ENCODE results near the gene BHLHE23. TPM values are rescaled to one million over a fixed set of nuclear protein-coding genes. Genes with fewer than 3 reads are reported as not detected.

The BHLHE23 gene
- total RNA-seq, 1 experiment from 2014 or later: not detected

DNA sequence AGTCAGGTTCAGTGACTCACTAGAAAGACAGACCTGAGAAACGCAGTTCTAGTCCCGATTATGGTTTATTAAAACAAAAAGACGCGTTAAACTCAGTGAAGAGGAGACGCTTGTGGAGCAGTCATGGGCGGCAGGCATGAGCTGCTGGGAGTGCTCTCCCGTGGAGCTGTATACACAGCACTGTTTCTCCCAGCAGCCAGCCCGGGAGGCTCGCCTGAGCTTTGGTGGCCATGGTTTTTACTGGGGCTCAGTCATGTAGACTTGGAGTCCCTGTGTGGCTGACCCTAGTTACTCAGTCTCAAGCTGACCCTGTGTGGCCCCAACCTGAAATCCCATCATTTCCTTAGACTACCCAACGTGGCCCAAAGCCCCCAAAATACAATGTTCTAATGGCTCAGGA is 41.2 kb upstream of the BHLHE23 start:
- peaks cover 49% of the 10 kb centered on the region for H3K27me3 ChIP-seq (replicated peaks)
- H3K4me1 ChIP-seq (replicated peaks): no peaks in the 10 kb centered on the region
- H3K9me3 ChIP-seq (replicated peaks): no peaks in the 10 kb centered on the region
- DNase-seq (ENCODE audit: low read depth in 1 of 2, low spot score in 2 of 2): no peak
- no peak overlapping the region for H3K4me3 ChIP-seq
- H3K36me3 ChIP-seq: no peaks in the 10 kb centered on the region
- no peak overlapping the region for H3K27ac ChIP-seq

DNA sequence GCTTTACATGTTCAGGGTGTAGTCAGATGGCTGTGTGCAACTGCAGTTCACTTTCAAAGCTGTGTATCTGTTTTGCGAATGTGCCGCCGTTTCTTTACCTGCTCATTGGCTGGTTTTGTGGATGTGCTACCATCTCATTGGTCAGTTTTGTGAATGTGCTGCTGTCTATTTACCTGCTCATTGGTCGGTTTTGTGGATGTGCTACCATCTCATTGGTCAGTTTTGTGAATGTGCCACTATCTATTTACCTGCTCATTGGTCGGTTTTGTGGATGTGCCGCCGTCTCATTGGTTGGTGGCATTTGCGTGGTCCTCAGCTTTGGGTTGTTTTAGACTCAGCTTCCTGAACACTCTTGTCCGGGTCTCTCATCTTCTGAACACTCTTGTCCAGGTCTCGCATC is 40.5 kb upstream of the BHLHE23 start:
- peaks cover 49% of the 10 kb centered on the region for H3K27me3 ChIP-seq (replicated peaks)
- H3K4me3 ChIP-seq: no peak overlapping the region
- no peaks in the 10 kb centered on the region for H3K9me3 ChIP-seq (replicated peaks)
- DNase-seq (ENCODE audit: low read depth in 1 of 2, low spot score in 2 of 2): no peak
- H3K27ac ChIP-seq: no peak overlapping the region
- no peaks in the 10 kb centered on the region for H3K36me3 ChIP-seq
- no peaks in the 10 kb centered on the region for H3K4me1 ChIP-seq (replicated peaks)

DNA sequence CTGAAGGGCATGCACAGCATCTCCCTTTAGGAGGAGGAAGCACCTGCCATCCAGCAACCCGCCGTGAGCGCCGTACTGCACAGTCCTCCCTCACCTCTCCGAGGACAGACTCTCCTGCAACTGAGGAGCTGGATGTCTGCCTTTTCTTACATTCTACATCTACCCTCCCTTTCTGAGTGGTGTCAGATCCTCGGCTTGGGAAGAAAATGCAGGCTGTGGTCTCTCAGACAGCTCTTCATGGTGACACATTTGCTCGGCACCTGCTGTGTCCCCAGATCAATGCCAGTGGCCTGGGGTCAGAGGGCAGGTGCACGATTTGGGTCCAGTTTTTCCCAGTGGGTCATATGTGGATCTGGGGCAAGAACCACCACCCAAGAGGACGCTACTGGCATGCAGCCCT is 40.1 kb upstream of the BHLHE23 start:
- H3K27me3 ChIP-seq (replicated peaks): peaks cover 49% of the 10 kb centered on the region
- no peaks in the 10 kb centered on the region for H3K9me3 ChIP-seq (replicated peaks)
- H3K4me1 ChIP-seq (replicated peaks): no peaks in the 10 kb centered on the region
- H3K36me3 ChIP-seq: no peaks in the 10 kb centered on the region
- DNase-seq (ENCODE audit: low read depth in 1 of 2, low spot score in 2 of 2): no peak
- H3K27ac ChIP-seq: no peak overlapping the region
- H3K4me3 ChIP-seq: no peak overlapping the region

DNA sequence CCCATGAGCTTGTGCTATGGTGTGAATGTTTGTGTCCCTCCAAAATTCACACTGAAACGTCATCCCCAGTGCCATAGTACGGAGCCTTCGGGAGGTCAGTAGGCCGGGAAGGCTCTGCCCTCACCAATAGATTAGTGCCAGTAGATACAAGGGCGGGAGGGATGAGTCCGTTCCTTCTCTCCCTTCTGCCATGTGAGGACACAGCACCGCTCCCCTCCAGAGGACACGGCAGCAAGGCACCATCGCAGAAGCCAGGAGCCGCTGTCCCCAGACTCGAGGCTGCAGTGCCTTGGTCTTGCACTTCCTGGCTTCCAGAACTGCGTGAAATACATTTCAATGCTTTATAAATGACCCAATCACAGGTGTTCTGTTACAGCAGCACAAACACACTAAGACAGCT is 39.2 kb upstream of the BHLHE23 start:
- Histone ChIP-seq H3K27ac (no peak overlapping the region), H3K4me3 (no peak overlapping the region), H3K36me3 (no peaks in the 10 kb centered on the region), H3K9me3 (replicated peaks) (no peaks in the 10 kb centered on the region), H3K27me3 (replicated peaks) (peaks cover 51% of the 10 kb centered on the region), H3K4me1 (replicated peaks) (no peaks in the 10 kb centered on the region)
- DNase-seq (ENCODE audit: low read depth in 1 of 2, low spot score in 2 of 2): no peak

DNA sequence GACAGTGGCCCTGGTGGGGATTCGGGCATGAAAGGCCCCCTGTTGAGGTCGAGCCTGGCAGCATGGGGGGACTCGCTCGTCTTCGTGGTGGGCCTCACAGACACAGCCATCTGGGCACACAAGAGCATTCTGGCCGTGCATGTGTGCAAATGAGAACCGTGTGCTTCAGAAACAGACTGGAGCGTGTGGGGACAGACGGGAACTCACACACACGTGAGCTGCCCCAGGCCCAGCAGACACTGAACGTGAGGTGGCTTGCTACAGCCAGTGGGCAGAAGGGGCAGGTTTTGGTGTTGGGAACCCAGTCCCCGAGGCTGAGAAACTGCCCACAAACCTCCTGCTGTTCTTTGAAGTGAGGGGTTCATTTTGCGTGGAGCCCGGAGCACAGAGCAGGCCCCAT is 38.6 kb upstream of the BHLHE23 start:
- Histone ChIP-seq H3K4me1 (replicated peaks) (no peaks in the 10 kb centered on the region), H3K27ac (no peak overlapping the region), H3K36me3 (no peaks in the 10 kb centered on the region), H3K4me3 (no peak overlapping the region), H3K27me3 (replicated peaks) (peaks cover 57% of the 10 kb centered on the region), H3K9me3 (replicated peaks) (no peaks in the 10 kb centered on the region)
- no peak for DNase-seq (ENCODE audit: low read depth in 1 of 2, low spot score in 2 of 2)

DNA sequence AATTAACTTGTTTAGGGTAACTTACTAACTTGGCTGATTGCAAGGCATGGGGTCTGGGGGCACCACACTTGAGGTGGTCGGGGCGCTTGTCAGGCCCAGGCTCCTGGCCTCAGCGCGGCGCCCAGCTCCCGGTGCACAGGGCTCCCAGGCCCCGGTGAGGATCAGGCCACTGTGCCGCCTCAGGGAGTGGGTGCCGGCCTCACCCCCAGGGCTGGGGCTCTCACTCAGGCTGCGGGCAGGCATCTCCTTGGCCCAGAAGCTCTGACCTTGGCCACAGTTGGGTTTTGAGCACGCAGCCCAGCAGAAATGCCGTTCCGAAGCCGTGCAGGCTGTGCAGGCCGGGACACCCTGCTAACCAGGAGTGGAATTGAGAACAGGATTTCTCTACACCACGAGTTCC is 37.8 kb upstream of the BHLHE23 start:
- no peak overlapping the region for H3K27ac ChIP-seq
- no peaks in the 10 kb centered on the region for H3K9me3 ChIP-seq (replicated peaks)
- H3K4me3 ChIP-seq: no peak overlapping the region
- peaks cover 60% of the 10 kb centered on the region for H3K27me3 ChIP-seq (replicated peaks)
- DNase-seq (ENCODE audit: low read depth in 1 of 2, low spot score in 2 of 2): no peak
- H3K4me1 ChIP-seq (replicated peaks): no peaks in the 10 kb centered on the region
- H3K36me3 ChIP-seq: no peaks in the 10 kb centered on the region

DNA sequence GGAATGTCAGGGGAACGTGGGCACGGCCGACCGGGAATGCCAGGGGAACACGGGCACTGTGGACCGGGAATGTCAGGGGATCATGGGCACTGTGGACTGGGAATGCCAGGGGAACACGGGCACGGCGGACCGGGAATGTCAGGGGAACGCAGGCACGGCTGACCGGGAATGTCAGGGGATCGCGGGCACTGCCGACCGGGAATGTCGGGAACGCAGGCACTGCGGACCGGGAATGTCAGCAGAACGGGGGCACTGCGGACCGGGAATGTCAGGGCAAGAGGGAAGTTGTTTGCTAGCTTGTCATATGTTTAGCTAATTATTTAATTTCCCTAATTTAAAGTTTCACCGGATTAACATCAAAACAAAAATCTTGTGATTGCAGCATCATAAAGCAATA is 37.4 kb upstream of the BHLHE23 start:
- no peaks in the 10 kb centered on the region for H3K36me3 ChIP-seq
- no peak overlapping the region for H3K4me3 ChIP-seq
- no peak overlapping the region for H3K27ac ChIP-seq
- H3K27me3 ChIP-seq (replicated peaks): peaks cover 61% of the 10 kb centered on the region
- DNase-seq (ENCODE audit: low read depth in 1 of 2, low spot score in 2 of 2): no peak
- no peaks in the 10 kb centered on the region for H3K4me1 ChIP-seq (replicated peaks)
- no peaks in the 10 kb centered on the region for H3K9me3 ChIP-seq (replicated peaks)

DNA sequence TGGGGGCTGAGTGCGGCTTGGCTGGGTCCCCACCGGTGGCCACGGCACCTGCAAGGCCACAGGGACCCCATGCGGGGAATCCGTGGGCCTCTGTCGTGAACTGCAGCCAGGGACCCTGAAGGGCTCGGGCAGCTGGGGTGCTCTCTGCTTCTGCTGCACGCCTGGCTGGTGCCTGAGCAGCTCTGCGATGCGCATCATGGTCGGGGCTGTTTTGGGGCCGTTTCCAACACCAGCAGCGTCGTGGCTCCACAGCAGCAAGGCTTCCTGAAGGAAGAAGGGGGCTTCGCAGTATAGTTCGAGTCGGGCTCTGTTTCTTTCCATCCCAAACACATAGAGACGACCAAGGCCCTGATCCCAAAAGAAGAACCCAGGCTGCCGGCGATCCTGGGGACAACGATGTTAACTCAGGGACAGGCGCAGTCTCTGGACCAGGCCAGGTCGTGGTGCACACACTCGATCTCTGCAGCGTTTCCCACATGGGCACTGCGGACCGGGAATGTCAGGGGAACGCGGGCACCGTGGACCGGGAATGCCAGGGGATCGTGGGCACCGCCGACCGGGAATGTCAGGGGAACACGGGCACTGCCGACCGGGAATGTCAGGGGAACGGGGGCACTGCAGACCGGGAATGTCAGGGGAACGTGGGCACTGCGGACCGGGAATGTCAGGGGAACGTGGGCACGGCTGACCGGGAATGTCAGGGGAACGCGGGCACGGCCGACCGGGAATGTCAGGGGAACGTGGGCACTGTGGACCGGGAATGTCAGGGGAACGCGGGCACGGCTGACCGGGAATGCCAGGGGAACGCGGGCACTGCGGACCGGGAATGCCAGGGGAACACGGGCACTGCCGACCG is 36.8 kb upstream of the BHLHE23 start:
- no peaks in the 10 kb centered on the region for H3K4me1 ChIP-seq (replicated peaks)
- peaks cover 64% of the 10 kb centered on the region for H3K27me3 ChIP-seq (replicated peaks)

DNA sequence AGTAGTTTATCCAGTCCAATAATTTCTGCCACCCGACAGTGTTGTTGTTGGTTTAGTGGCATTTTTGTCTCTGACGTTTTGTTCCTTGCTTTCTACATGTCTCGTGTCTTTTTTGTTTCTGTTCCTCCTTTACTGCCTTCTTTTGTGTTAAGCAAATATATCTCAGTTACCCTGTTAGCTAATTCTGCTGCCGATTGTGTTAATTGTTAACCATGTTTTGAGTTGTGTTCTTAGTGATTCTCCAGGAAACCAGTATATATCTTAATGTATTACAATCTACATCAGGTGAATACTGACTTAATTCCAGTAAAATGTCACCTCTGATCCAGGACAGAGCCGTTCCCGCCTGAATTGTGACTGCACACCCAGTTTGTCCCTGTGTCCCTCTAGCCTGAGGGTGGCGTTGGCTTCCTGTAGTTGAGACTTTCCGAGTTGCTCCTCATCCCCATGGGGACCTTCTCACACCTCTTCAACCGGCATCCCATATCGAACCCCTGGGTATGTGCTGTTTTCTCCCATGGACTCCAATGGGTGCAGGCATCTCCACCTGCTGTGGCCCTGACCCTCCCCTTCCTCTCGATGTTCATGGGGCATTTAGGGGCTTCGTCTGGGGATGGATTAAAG is 35.8 kb upstream of the BHLHE23 start:
- Histone ChIP-seq H3K36me3 (no peaks in the 10 kb centered on the region), H3K4me3 (no peak overlapping the region), H3K27ac (no peak overlapping the region), H3K27me3 (replicated peaks) (peaks cover 68% of the 10 kb centered on the region), H3K4me1 (replicated peaks) (no peaks in the 10 kb centered on the region), H3K9me3 (replicated peaks) (no peaks in the 10 kb centered on the region)
- no peak for DNase-seq (ENCODE audit: low read depth in 1 of 2, low spot score in 2 of 2)

More for the DNA sequence above, 36.8 kb upstream of the BHLHE23 start:
- Histone ChIP-seq H3K36me3 (no peaks in the 10 kb centered on the region), H3K4me3 (no peak overlapping the region), H3K9me3 (replicated peaks) (no peaks in the 10 kb centered on the region), H3K27ac (no peak overlapping the region)
- DNase-seq (ENCODE audit: low read depth in 1 of 2, low spot score in 2 of 2): no peak

DNA sequence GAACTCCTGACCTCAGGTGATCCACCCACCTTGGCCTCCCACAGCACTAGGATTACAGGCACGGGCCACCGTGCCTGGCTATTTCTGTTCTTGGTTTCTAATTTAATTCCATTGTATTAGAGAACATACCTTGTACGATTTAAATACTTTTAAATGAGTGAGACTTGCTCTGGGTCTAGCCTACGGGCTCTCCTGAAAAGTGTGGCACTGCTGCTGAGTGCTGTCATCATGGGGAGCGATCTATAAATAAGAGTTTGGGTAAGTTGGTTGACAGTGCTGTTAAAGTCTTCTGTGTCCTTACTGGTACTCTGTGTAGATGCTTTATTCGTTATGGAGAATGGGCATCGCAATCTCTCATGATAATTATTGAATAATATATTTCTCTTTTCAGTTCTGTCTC is 35.0 kb upstream of the BHLHE23 start:
- no peak overlapping the region for H3K27ac ChIP-seq
- no peak overlapping the region for H3K4me3 ChIP-seq
- H3K27me3 ChIP-seq (replicated peaks): peaks cover 75% of the 10 kb centered on the region
- no peaks in the 10 kb centered on the region for H3K9me3 ChIP-seq (replicated peaks)
- DNase-seq (ENCODE audit: low read depth in 1 of 2, low spot score in 2 of 2): no peak
- H3K4me1 ChIP-seq (replicated peaks): no peaks in the 10 kb centered on the region
- no peaks in the 10 kb centered on the region for H3K36me3 ChIP-seq

DNA sequence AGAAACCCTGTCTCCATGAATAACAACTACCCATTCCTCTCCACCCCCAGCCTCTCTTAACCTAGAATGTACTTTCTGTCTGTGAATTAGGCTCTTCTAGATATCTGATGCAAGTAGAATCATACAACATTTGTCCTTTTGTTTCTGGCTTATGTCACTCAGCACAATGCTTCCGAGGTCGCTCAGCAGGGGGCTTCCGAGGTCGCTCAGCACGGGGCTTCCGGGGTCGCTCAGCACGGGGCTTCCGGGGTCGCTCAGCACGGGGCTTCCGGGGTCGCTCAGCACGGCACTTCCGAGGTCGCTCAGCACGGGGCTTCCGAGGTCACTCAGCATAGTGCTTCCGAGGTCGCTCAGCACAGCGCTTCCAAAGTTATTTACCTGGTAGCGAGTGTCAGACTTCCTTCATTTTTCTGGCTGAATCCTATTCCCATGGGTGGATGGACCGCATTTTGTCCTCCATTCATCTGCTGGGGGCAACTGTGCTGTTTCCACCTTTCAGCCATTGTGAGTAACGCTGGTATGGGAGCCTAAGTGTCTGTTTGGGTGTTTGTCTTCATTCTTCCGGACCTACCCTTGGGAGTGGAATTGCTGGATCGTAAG is 31.0 kb upstream of the BHLHE23 start:
- Histone ChIP-seq H3K36me3 (no peaks in the 10 kb centered on the region), H3K9me3 (replicated peaks) (no peaks in the 10 kb centered on the region), H3K4me1 (replicated peaks) (no peaks in the 10 kb centered on the region), H3K27ac (no peak overlapping the region), H3K4me3 (no peak overlapping the region), H3K27me3 (replicated peaks) (peaks cover 82% of the 10 kb centered on the region)
- no peak for DNase-seq (ENCODE audit: low read depth in 1 of 2, low spot score in 2 of 2)

DNA sequence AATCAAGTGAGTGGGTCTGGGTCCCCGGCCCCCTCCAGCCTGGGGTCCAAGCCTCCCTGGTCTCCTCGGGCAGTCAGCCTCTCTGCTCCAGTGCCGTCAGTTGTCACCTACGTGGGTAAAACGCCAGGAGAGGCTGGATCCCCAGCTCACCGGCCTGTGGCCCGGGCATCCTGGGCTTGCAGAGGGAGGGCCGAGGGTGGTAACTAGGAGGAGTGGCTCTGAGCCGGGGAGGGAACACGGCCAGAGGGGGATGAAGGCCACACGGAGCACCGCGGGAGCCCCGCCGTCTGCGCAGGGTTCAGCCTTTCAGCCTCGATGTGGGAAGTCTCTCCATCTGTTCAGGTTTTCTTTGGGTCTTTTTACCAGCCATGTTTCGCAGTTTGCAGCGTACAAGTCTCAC is 29.5 kb upstream of the BHLHE23 start:
- Histone ChIP-seq H3K4me1 (replicated peaks) (no peaks in the 10 kb centered on the region), H3K9me3 (replicated peaks) (no peaks in the 10 kb centered on the region), H3K36me3 (no peaks in the 10 kb centered on the region), H3K27me3 (replicated peaks) (peaks cover 82% of the 10 kb centered on the region), H3K4me3 (no peak overlapping the region), H3K27ac (no peak overlapping the region)
- DNase-seq (ENCODE audit: low read depth in 1 of 2, low spot score in 2 of 2): no peak

DNA sequence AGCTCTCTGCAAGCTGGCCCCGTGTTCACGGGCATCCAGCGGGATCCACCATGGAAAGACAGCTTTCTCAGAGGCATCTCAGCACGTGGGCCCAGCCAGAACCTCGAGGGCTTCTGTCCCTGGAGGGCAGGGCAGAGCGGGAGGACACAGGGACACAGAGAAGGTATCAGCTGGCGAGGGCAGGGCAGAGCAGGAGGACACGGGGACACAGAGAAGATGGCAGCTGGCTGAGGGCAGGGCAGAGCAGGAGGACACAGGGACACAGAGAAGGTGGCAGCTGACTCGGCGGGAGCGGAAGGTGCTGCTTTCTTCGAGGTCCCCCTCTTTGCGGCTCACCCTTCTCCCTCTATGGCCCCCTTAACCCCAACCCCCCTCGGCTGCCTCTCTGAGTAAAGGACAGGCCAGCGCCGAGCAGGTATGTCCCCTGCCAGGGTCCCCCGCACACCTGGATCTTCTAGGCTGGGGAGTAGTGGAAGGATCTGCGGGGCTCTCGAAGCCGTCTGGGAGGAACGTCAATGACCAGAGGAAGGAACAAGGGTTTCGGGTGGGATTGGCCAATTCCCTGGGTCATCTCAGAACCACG is 28.9 kb upstream of the BHLHE23 start:
- Histone ChIP-seq H3K27ac (no peak overlapping the region), H3K36me3 (no peaks in the 10 kb centered on the region), H3K27me3 (replicated peaks) (peaks cover 77% of the 10 kb centered on the region), H3K9me3 (replicated peaks) (no peaks in the 10 kb centered on the region), H3K4me3 (no peak overlapping the region), H3K4me1 (replicated peaks) (no peaks in the 10 kb centered on the region)
- DNase-seq (ENCODE audit: low read depth in 1 of 2, low spot score in 2 of 2): no peak

Data from SJSA1 (cell line).